Right lobe of liver (tissue), 6 donors: ENCODE measurements around the gene EVA1C. TPM values are rescaled to one million over a fixed set of nuclear protein-coding genes. Genes with fewer than 3 reads are reported as not detected.

Experiments
- ATAC-seq, 4 donors: fragments of 200-7000 bp; cut with Tn5 transposase; one replicate each; pipeline ENCODE4 v1.9.1; 2020; ENCODE audit warnings: mild to moderate bottlenecking in 4 of 4, moderate library complexity in 4 of 4
- DNase-seq, 3 donors: peaks; one replicate each; pipeline ENCODE4 v3.0.0-alpha.2; 2020
- H3K27ac ChIP-seq, 3 donors: fragments of 200-600 bp; one replicate each; pipeline ENCODE4 v1.8.0; 2022
- H3K27me3 ChIP-seq, 2 donors: fragments of 200-600 bp; one replicate each; pipeline ENCODE4 v1.8.0; 2022
- H3K36me3 ChIP-seq, 4 donors: fragments of 200-600 bp; sonication (generic) in 1 of 4; one replicate each; pipeline versions ENCODE4 v1.5.1 to v1.8.0; 2017 to 2022; ENCODE audit warnings: control low read depth in 1 of 4
- H3K4me1 ChIP-seq, 4 donors: fragments of 200-600 bp; sonication (generic) in 1 of 4; one replicate each; pipeline versions ENCODE4 v1.5.1 to v1.8.0; 2017 to 2022; ENCODE audit warnings: control low read depth in 1 of 4
- H3K4me3 ChIP-seq, 3 donors: fragments of 200-600 bp; one replicate each; pipeline ENCODE4 v1.8.0; 2022
- H3K9me3 ChIP-seq, 4 donors: fragments of 200-600 bp; sonication (generic) in 1 of 4; one replicate each; pipeline versions ENCODE4 v1.5.1 to v1.8.0; 2017 to 2022; ENCODE audit warnings: control low read depth in 1 of 4
- POLR2A ChIP-seq: fragments of 450-650 bp; IDR thresholded peaks from one replicate; pipeline ENCODE4 v1.6.1; 2017; ENCODE audit warnings: antibody characterized with exemption, mild to moderate bottlenecking
- WGBS: methylation state at CpG from one replicate; pipeline ENCODE4 v1.1.6; 2018; ENCODE audit warnings: low coverage, low lambda C conversion rate; ENCODE audit not compliant: insufficient coverage; ENCODE audit errors: missing lambda C conversion rate; 5-methylcytosine and 5-hydroxymethylcytosine counted together
- intact Hi-C, 2 donors: fragments of 100-400 bp; cut with DNase I; formaldehyde crosslinking; loops; one replicate each; pipeline versions ENCODE4 v1.11.2 to v1.14.1; 2022
- total RNA-seq, 6 experiments: library from RNA; depleted of rRNA in 2 of 6; stranded (reverse); fragments of >200 nt in 2 of 6; fragmentation: NEBNext Ultra II Directional in 3 of 6; extraction: Animal tissue kit (Norgen Biotek cat#: 25700) in 3 of 6; gene quantifications; one replicate each; pipeline versions ENCODE4 v1.1.0 to v1.2.4, GENCODE V29; 2016 to 2023
- TF ChIP-seq, protein P1 (sequence below), 4 donors: fragments of 200-600 bp in 3 of 4; fragments of 450-650 bp in 1 of 4; IDR thresholded peaks; one replicate each; pipeline versions ENCODE4 v1.5.1 to v1.8.0; 2016 to 2022; ENCODE audit warnings: antibody characterized with exemption in 4 of 4, mild to moderate bottlenecking in 2 of 4
- donor health status: DM: no; HTN: yes; CAD: no.
- donor health status: DM: no; HTN: no; CAD: no.
- donor health status: DM: no; HTN: no; CAD: no.
- donor health status: DM: no; HTN: yes; CAD: no.
- donor health status: DM: no; HTN: yes; CAD: no.

EVA1C gene
- total RNA-seq, 6 experiments from 2014 or later = 2.4 to 5.9 (median 4.2) TPM

DNA sequence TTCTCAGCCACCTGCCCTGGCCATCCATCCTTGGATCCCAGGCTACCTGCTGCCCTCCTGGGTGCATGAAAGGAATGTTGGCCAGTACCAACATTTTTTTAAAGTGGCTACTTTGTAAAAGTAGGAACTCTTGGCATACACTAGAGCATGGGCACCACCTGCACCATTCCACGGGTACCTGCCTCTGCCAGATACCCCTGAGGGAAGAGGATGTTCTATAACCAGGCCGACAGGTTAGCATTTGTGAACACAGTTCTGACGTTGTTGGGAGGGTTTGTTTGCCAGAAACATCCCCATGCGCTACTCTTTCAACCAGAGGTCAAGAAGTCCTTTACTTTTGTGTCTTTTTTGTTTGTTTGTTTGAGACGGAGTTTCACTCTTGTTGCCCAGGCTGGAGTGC, 43.0 kb downstream of the EVA1C start:
- no peaks in the 10 kb centered on the region for H3K36me3 ChIP-seq
- peaks cover 0 to 30% (median 0%) of the 10 kb centered on the region in 4 donors for H3K4me1 ChIP-seq
- TF ChIP-seq, protein P1, sequence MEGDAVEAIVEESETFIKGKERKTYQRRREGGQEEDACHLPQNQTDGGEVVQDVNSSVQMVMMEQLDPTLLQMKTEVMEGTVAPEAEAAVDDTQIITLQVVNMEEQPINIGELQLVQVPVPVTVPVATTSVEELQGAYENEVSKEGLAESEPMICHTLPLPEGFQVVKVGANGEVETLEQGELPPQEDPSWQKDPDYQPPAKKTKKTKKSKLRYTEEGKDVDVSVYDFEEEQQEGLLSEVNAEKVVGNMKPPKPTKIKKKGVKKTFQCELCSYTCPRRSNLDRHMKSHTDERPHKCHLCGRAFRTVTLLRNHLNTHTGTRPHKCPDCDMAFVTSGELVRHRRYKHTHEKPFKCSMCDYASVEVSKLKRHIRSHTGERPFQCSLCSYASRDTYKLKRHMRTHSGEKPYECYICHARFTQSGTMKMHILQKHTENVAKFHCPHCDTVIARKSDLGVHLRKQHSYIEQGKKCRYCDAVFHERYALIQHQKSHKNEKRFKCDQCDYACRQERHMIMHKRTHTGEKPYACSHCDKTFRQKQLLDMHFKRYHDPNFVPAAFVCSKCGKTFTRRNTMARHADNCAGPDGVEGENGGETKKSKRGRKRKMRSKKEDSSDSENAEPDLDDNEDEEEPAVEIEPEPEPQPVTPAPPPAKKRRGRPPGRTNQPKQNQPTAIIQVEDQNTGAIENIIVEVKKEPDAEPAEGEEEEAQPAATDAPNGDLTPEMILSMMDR (IDR thresholded peaks at IDR 0.05) = no peak
- TF ChIP-seq POLR2A = no peak
- no peak for DNase-seq
- peak in 3 of 4 donors; percentile 37 to 73 (median 60) for ATAC-seq
- H3K4me3 ChIP-seq = no peak overlapping the region
- intact Hi-C loops = no loop called here
- no peaks in the 10 kb centered on the region for H3K9me3 ChIP-seq
- no peak overlapping the region for H3K27ac ChIP-seq
- no peaks in the 10 kb centered on the region for H3K27me3 ChIP-seq
- 46% methylated on average over 3 of the region's 5 CpGs for WGBS

DNA sequence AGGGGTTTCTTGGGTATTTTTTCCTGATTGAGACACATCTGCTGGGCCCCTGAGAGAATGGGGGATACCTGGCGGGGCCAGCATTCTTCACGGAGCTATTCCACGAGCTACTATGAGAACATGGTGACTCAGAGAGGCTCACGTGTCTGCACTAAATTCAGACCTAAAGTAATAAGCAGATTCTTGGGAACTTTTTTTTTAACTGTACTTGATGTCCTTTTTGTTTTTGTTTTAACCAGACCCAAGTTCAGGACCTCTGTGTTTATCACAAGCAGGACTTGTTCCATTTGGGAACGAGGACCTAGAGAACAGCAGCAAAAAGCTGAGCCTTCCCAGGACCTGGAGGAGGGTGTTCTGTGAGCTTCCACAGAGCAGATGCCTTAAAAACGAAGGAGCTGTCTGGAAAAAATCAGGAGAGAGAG, 44.0 kb downstream of the EVA1C start:
- Histone ChIP-seq H3K4me3 (no peak overlapping the region), H3K4me1 (peaks cover 0 to 30% (median 0%) of the 10 kb centered on the region in 4 donors), H3K27ac (peak overlapping the region in 1 of 3 donors; percentile 43), H3K9me3 (no peaks in the 10 kb centered on the region), H3K36me3 (no peaks in the 10 kb centered on the region), H3K27me3 (no peaks in the 10 kb centered on the region)
- no peak for DNase-seq
- intact Hi-C loops = no loop called here
- TF ChIP-seq POLR2A = no peak
- TF ChIP-seq, protein P1 (IDR thresholded peaks at IDR 0.05) = no peak
- ATAC-seq = peak in 1 of 4 donors; percentile 40
- WGBS = 60% methylated on average over 3 of the region's 6 CpGs

DNA sequence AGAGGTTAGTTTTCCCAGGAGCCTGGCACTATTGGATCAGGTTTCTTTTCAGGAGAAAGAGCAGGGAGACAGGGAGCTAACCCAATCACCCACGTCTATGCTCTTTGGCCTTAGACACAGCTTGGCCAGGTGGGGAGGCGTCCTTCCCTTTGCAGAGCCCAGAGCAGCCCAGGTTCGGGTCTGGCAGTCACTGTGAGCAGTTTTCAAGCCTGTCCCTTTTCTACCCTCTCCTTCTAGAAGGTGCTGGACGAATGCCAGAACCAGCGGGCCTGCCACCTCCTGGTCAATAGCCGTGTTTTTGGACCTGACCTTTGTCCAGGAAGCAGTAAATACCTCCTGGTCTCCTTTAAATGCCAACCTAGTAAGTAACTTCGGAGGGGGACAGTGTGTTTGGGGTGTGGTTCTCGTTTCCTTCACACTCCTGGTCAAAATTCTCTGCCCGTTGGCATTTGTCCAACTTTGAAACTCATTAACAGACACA, 44.9 kb downstream of the EVA1C start:
- peak; percentile 58 to 68 (median 65) for DNase-seq
- Histone ChIP-seq H3K4me1 (peaks cover 0 to 30% (median 0%) of the 10 kb centered on the region in 4 donors), H3K27me3 (no peaks in the 10 kb centered on the region), H3K9me3 (no peaks in the 10 kb centered on the region), H3K36me3 (no peaks in the 10 kb centered on the region), H3K27ac (peak overlapping the region in 1 of 3 donors; percentile 53), H3K4me3 (peak overlapping the region in 1 of 3 donors; percentile 7)
- peak; percentile 63 to 71 (median 67) for ATAC-seq
- 9% methylated on average over 7 of the region's 9 CpGs for WGBS
- intact Hi-C loops = no loop called here
- TF ChIP-seq POLR2A = no peak
- TF ChIP-seq, protein P1 (IDR thresholded peaks at IDR 0.05) = peak in 1 of 4 donors; percentile 17

DNA sequence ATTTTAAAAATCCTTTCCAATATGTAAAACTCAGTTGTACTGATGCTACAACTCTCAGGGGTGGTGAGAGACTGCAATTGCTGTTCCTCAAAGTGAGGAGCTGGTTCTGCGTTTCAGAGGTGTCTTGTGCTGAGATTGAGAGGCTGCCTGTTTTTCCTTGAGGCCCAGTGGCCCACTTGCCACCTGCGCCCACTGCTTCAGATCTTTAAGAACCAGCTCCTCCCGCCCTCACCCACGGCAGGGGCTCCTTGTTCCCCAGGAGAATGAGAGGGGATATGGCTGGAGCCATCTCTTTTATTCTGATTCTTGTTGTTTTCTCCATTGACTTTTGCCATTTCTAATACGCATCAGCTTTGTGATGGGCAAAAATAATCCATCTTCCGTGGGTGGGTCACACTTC, 45.5 kb downstream of the EVA1C start:
- Histone ChIP-seq H3K4me3 (no peak overlapping the region), H3K27me3 (no peaks in the 10 kb centered on the region), H3K4me1 (peaks cover 0 to 30% (median 0%) of the 10 kb centered on the region in 4 donors), H3K9me3 (no peaks in the 10 kb centered on the region), H3K27ac (peak overlapping the region in 1 of 3 donors; percentile 53), H3K36me3 (no peaks in the 10 kb centered on the region)
- TF ChIP-seq POLR2A = no peak
- TF ChIP-seq, protein P1 (IDR thresholded peaks at IDR 0.05) = no peak
- WGBS = 87% methylated on average over 3 of the region's 6 CpGs
- intact Hi-C loops = no loop called here
- no peak for ATAC-seq
- no peak for DNase-seq
